ENCODE measurements around the gene TPRN. TPM values are rescaled to one million over a fixed set of nuclear protein-coding genes. Genes with fewer than 3 reads are reported as not detected.

TPRN gene
- total RNA-seq, 1 donor from 2014 or later = 5.7 TPM

GRCh38 chr9:137188490-137189296 lies 11.8 kb downstream of the TPRN start, which contains the start of the genes ANAPC2 and SSNA1:
Gene ANAPC2 (minus strand): TSS chr9:137188560. CDS start chr9:137188532, 28 bp downstream.
Gene SSNA1 (plus strand): TSS chr9:137188676. CDS start chr9:137188727, 51 bp downstream.
- DNase-seq = peak; percentile 97

- no peak for DNase-seq
Measured at GRCh38 chr9:137188086-137188489, 12.5 kb downstream of the TPRN start.

- DNase-seq = no peak
Measured at GRCh38 chr9:137187386-137187785, 13.2 kb downstream of the TPRN start.

- DNase-seq = no peak
Measured at GRCh38 chr9:137186385-137186784, 14.2 kb downstream of the TPRN start.

- no peak for DNase-seq
Measured at GRCh38 chr9:137185921-137186320, 14.6 kb downstream of the TPRN start.

GRCh38 chr9:137184881-137185660 lies 15.5 kb downstream of the TPRN start:
- no peak for DNase-seq

GRCh38 chr9:137183980-137184595 lies 16.5 kb downstream of the TPRN start:
- no peak for DNase-seq

GRCh38 chr9:137182836-137183235 lies 17.7 kb downstream of the TPRN start:
- no peak for DNase-seq

- no peak for DNase-seq
Measured at GRCh38 chr9:137181680-137182079, 18.9 kb downstream of the TPRN start.

- DNase-seq = no peak
Measured at GRCh38 chr9:137180491-137180890, 20.1 kb downstream of the TPRN start.

- DNase-seq = no peak
Measured at GRCh38 chr9:137179761-137180160, 20.8 kb downstream of the TPRN start.

GRCh38 chr9:137178939-137179630 lies 21.5 kb downstream of the TPRN start:
- DNase-seq = no peak

GRCh38 chr9:137178201-137178938 lies 22.2 kb downstream of the TPRN start:
- DNase-seq = no peak

GRCh38 chr9:137176302-137177182 lies 24.0 kb downstream of the TPRN start:
- DNase-seq = peak; percentile 38

- DNase-seq = no peak
Measured at GRCh38 chr9:137175345-137175961, 25.1 kb downstream of the TPRN start.

- no peak for DNase-seq
Measured at GRCh38 chr9:137174722-137175293, 25.7 kb downstream of the TPRN start.

- DNase-seq = no peak
Measured at GRCh38 chr9:137173796-137174664, 26.5 kb downstream of the TPRN start.

All from tongue (tissue), 2 donors.